Memory B cell (primary cell): ENCODE measurements around the gene RFC2.
A peak's percentile ranks its signal among the peaks of the same experiment; 100 is the strongest.

Experiments used
- ATAC-seq: fragments of 150-1000 bp; cut with Tn5 transposase; 2 replicates; pipeline ENCODE4 v1.10.0; 2021; ENCODE audit warnings: low read depth, mild to moderate bottlenecking, moderate library complexity
- DNase-seq, 2 donors: peaks; one replicate each; pipeline ENCODE4 v3.0.0; 2022; ENCODE audit warnings: low spot score in 2 of 2
- H3K27ac Mint-ChIP-seq: one replicate; pipeline ENCODE4 v1.8.0; 2022; ENCODE audit warnings: mild to moderate bottlenecking, moderate library complexity, mixed read lengths
- H3K27me3 Mint-ChIP-seq: one replicate; pipeline ENCODE4 v1.8.0; 2022; ENCODE audit warnings: mixed read lengths
- H3K36me3 Mint-ChIP-seq: one replicate; pipeline ENCODE4 v1.8.0; 2022; ENCODE audit warnings: mild to moderate bottlenecking, mixed read lengths
- H3K4me1 Mint-ChIP-seq: one replicate; pipeline ENCODE4 v1.8.0; 2022; ENCODE audit warnings: mixed read lengths
- H3K4me3 Mint-ChIP-seq: one replicate; pipeline ENCODE4 v1.8.0; 2022; ENCODE audit warnings: mild to moderate bottlenecking, moderate library complexity, mixed read lengths
- H3K9me3 Mint-ChIP-seq: one replicate; pipeline ENCODE4 v1.8.0; 2022; ENCODE audit warnings: mixed read lengths

RFC2 gene

GRCh38 chr7:74191231-74191630 is 63.0 kb downstream of the RFC2 start:
- H3K27ac Mint-ChIP-seq = no peak overlapping the region
- peaks cover 14% of the 10 kb centered on the region for H3K4me1 Mint-ChIP-seq
- H3K9me3 Mint-ChIP-seq = no peaks in the 10 kb centered on the region
- DNase-seq (no peak), ATAC-seq (no peak)
- no peak overlapping the region for H3K4me3 Mint-ChIP-seq
- no peaks in the 10 kb centered on the region for H3K27me3 Mint-ChIP-seq
- peaks cover 39% of the 10 kb centered on the region for H3K36me3 Mint-ChIP-seq

- H3K9me3 Mint-ChIP-seq = no peaks in the 10 kb centered on the region
- peaks cover 14% of the 10 kb centered on the region for H3K4me1 Mint-ChIP-seq
- ATAC-seq (no peak), DNase-seq (no peak)
- H3K4me3 Mint-ChIP-seq = no peak overlapping the region
- no peaks in the 10 kb centered on the region for H3K27me3 Mint-ChIP-seq
- H3K27ac Mint-ChIP-seq = no peak overlapping the region
- peaks cover 36% of the 10 kb centered on the region for H3K36me3 Mint-ChIP-seq
Measured at GRCh38 chr7:74190259-74190658, 63.9 kb downstream of the RFC2 start.

GRCh38 chr7:74187915-74188675 is 66.1 kb downstream of the RFC2 start:
- H3K4me1 Mint-ChIP-seq = peaks cover 29% of the 10 kb centered on the region
- no peaks in the 10 kb centered on the region for H3K27me3 Mint-ChIP-seq
- no peak overlapping the region for H3K4me3 Mint-ChIP-seq
- DNase-seq = no peak
- H3K9me3 Mint-ChIP-seq = no peaks in the 10 kb centered on the region
- peaks cover 28% of the 10 kb centered on the region for H3K36me3 Mint-ChIP-seq
- no peak overlapping the region for H3K27ac Mint-ChIP-seq
- no peak for ATAC-seq

- no peaks in the 10 kb centered on the region for H3K27me3 Mint-ChIP-seq
- H3K4me1 Mint-ChIP-seq = peaks cover 48% of the 10 kb centered on the region
- peak overlapping the region; percentile 84 for H3K27ac Mint-ChIP-seq
- H3K36me3 Mint-ChIP-seq = peaks cover 34% of the 10 kb centered on the region
- H3K9me3 Mint-ChIP-seq = no peaks in the 10 kb centered on the region
- DNase-seq (no peak), ATAC-seq (no peak)
- no peak overlapping the region for H3K4me3 Mint-ChIP-seq
Measured at GRCh38 chr7:74185636-74186035, 68.6 kb downstream of the RFC2 start.

- Mint-ChIP-seq H3K27ac (peak overlapping the region; percentile 84), H3K36me3 (peaks cover 33% of the 10 kb centered on the region), H3K9me3 (no peaks in the 10 kb centered on the region), H3K27me3 (no peaks in the 10 kb centered on the region), H3K4me3 (no peak overlapping the region), H3K4me1 (peaks cover 52% of the 10 kb centered on the region)
- ATAC-seq (no peak), DNase-seq (no peak)
Measured at GRCh38 chr7:74185016-74185415, 69.2 kb downstream of the RFC2 start.

- Mint-ChIP-seq H3K36me3 (peaks cover 30% of the 10 kb centered on the region), H3K4me3 (no peak overlapping the region), H3K27me3 (no peaks in the 10 kb centered on the region), H3K9me3 (no peaks in the 10 kb centered on the region), H3K4me1 (peaks cover 57% of the 10 kb centered on the region), H3K27ac (peak overlapping the region; percentile 84)
- peak; percentile 64 for ATAC-seq
- DNase-seq = no peak
Measured at GRCh38 chr7:74183653-74184450, 70.3 kb downstream of the RFC2 start.

- peak overlapping the region; percentile 84 for H3K27ac Mint-ChIP-seq
- H3K4me1 Mint-ChIP-seq = peaks cover 61% of the 10 kb centered on the region
- no peaks in the 10 kb centered on the region for H3K9me3 Mint-ChIP-seq
- no peaks in the 10 kb centered on the region for H3K27me3 Mint-ChIP-seq
- ATAC-seq = no peak
- peaks cover 28% of the 10 kb centered on the region for H3K36me3 Mint-ChIP-seq
- DNase-seq = no peak
- H3K4me3 Mint-ChIP-seq = peak overlapping the region; percentile 14
Measured at GRCh38 chr7:74183142-74183541, 71.1 kb downstream of the RFC2 start.

GRCh38 chr7:74182453-74183090 is 71.6 kb downstream of the RFC2 start:
- H3K4me3 Mint-ChIP-seq = peak overlapping the region; percentile 16

GRCh38 chr7:74181821-74182220 is 72.4 kb downstream of the RFC2 start:
- Mint-ChIP-seq H3K36me3 (peaks cover 19% of the 10 kb centered on the region), H3K27ac (peak overlapping the region; percentile 38), H3K27me3 (no peaks in the 10 kb centered on the region), H3K4me3 (no peak overlapping the region), H3K4me1 (peaks cover 61% of the 10 kb centered on the region), H3K9me3 (no peaks in the 10 kb centered on the region)
- ATAC-seq (no peak), DNase-seq (no peak)

More at GRCh38 chr7:74182453-74183090, 71.6 kb downstream of the RFC2 start:
- no peak for ATAC-seq
- peaks cover 62% of the 10 kb centered on the region for H3K4me1 Mint-ChIP-seq
- no peak for DNase-seq
- peak overlapping the region; percentile 84 for H3K27ac Mint-ChIP-seq
- no peaks in the 10 kb centered on the region for H3K9me3 Mint-ChIP-seq
- peaks cover 22% of the 10 kb centered on the region for H3K36me3 Mint-ChIP-seq
- no peaks in the 10 kb centered on the region for H3K27me3 Mint-ChIP-seq
